ENCODE results near the gene SCNN1A. TPM values are rescaled to one million over a fixed set of nuclear protein-coding genes. Genes with fewer than 3 reads are reported as not detected.
A peak's percentile ranks its signal among the peaks of the same experiment; 100 is the strongest.

The SCNN1A gene
- total RNA-seq, 1 donor from 2014 or later, result 29.2 TPM

- H3K4me3 Mint-ChIP-seq, result no peak overlapping the region
- no peaks in the 10 kb centered on the region for H3K36me3 Mint-ChIP-seq
- TF ChIP-seq CTCF (conservative IDR thresholded peaks at IDR 0.05), result no peak
- peaks cover 8% of the 10 kb centered on the region for H3K27me3 Mint-ChIP-seq
- no peaks in the 10 kb centered on the region for H3K4me1 Mint-ChIP-seq (ENCODE audit: unreplicated experiment)
- H3K27ac Mint-ChIP-seq, result no peak overlapping the region
- no peak for DNase-seq (ENCODE audit: extremely low spot score, unreplicated experiment)
- H3K9me3 Mint-ChIP-seq, result peaks cover under 1% of the 10 kb centered on the region
Observed at GRCh38 chr12:6302621-6303020, 72.7 kb downstream of the SCNN1A start.

GRCh38 chr12:6301721-6302120, 73.6 kb downstream of the SCNN1A start:
- peaks cover 4% of the 10 kb centered on the region for H3K9me3 Mint-ChIP-seq
- DNase-seq (ENCODE audit: extremely low spot score, unreplicated experiment), result no peak
- H3K27me3 Mint-ChIP-seq, result peaks cover 8% of the 10 kb centered on the region
- H3K27ac Mint-ChIP-seq, result no peak overlapping the region
- H3K4me1 Mint-ChIP-seq (ENCODE audit: unreplicated experiment), result no peaks in the 10 kb centered on the region
- no peak for TF ChIP-seq CTCF (conservative IDR thresholded peaks at IDR 0.05)
- H3K4me3 Mint-ChIP-seq, result no peak overlapping the region
- H3K36me3 Mint-ChIP-seq, result no peaks in the 10 kb centered on the region

GRCh38 chr12:6297170-6297569, 78.2 kb downstream of the SCNN1A start:
- peak overlapping the region; percentile 85 for H3K27ac Mint-ChIP-seq
- no peak for TF ChIP-seq CTCF (conservative IDR thresholded peaks at IDR 0.05)
- DNase-seq (ENCODE audit: extremely low spot score, unreplicated experiment), result no peak
- H3K36me3 Mint-ChIP-seq, result no peaks in the 10 kb centered on the region
- no peak overlapping the region for H3K4me3 Mint-ChIP-seq
- H3K9me3 Mint-ChIP-seq, result peaks cover 4% of the 10 kb centered on the region
- H3K4me1 Mint-ChIP-seq (ENCODE audit: unreplicated experiment), result peaks cover 9% of the 10 kb centered on the region
- peaks cover 3% of the 10 kb centered on the region for H3K27me3 Mint-ChIP-seq

Other genes with a start within 250 kb of the SCNN1A start
- 120 and 807 TPM in 2 replicates for gene CD9, start 175.2 kb downstream of the SCNN1A start, total RNA-seq (ENCODE audit: low replicate concordance)
- gene PLEKHG6, start 64.9 kb downstream of the SCNN1A start, total RNA-seq (ENCODE audit: low replicate concordance), result 32.4 and 115 TPM in 2 replicates
- gene TNFRSF1A, start 33.5 kb downstream of the SCNN1A start, total RNA-seq (ENCODE audit: low replicate concordance), result 79.1 and 222 TPM in 2 replicates
- 18.5 and 98.5 TPM in 2 replicates for gene LTBR, start 8.6 kb upstream of the SCNN1A start, total RNA-seq (ENCODE audit: low replicate concordance)
- gene CD27, start 69.4 kb upstream of the SCNN1A start, total RNA-seq (ENCODE audit: low replicate concordance), result not detected in 2 replicates
- 12.4 and 21.1 TPM in 2 replicates for gene TAPBPL, start 76.5 kb upstream of the SCNN1A start, total RNA-seq (ENCODE audit: low replicate concordance)
- 10.1 and 12.7 TPM in 2 replicates for gene VAMP1, start 95.1 kb upstream of the SCNN1A start, total RNA-seq (ENCODE audit: low replicate concordance)
- gene MRPL51, start 117.7 kb upstream of the SCNN1A start, total RNA-seq (ENCODE audit: low replicate concordance), result 213 and 396 TPM in 2 replicates
- gene NCAPD2, start 118.5 kb upstream of the SCNN1A start, total RNA-seq (ENCODE audit: low replicate concordance), result 96.5 and 109 TPM in 2 replicates
- 2,317 and 5,618 TPM in 2 replicates for gene GAPDH, start 159.0 kb upstream of the SCNN1A start, total RNA-seq (ENCODE audit: low replicate concordance)
- gene IFFO1, start 180.5 kb upstream of the SCNN1A start, total RNA-seq (ENCODE audit: low replicate concordance), result 9.1 and 17.5 TPM in 2 replicates
- gene NOP2, start 192.7 kb upstream of the SCNN1A start, total RNA-seq (ENCODE audit: low replicate concordance), result 60.9 and 106 TPM in 2 replicates
- 270 and 289 TPM in 2 replicates for gene CHD4, start 231.8 kb upstream of the SCNN1A start, total RNA-seq (ENCODE audit: low replicate concordance)

Data from type B pancreatic cell (in vitro differentiated cells).